ENCODE results near the gene ARAP2. TPM values are rescaled to one million over a fixed set of nuclear protein-coding genes. Genes with fewer than 3 reads are reported as not detected.

Gene ARAP2
- total RNA-seq, 6 experiments from 2014 or later, result 6.4 to 15.4 (median 10.2) TPM

DNA sequence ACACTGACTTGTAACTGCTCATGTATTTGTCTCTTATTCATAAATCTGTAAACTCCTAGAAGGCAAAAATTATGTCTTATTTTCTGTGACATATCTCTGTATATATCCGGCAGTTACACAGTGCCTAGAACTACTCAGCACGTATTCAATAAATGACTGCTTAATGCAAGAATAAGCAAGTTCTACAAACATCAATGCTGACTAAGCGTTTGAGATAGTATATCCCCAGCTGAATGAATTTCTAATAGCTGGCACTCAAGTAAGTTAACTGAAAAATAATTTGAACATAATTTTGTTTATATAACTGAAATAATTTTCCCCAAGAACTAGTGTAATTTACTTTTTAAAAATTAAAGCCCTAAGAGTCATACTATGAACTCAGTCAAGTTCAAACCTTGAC lies 113.7 kb downstream of the ARAP2 start:
- ATAC-seq (no peak), DNase-seq (no peak)
- no peak for TF ChIP-seq POLR2A (IDR thresholded peaks at IDR 0.05)
- TF ChIP-seq, protein P1, sequence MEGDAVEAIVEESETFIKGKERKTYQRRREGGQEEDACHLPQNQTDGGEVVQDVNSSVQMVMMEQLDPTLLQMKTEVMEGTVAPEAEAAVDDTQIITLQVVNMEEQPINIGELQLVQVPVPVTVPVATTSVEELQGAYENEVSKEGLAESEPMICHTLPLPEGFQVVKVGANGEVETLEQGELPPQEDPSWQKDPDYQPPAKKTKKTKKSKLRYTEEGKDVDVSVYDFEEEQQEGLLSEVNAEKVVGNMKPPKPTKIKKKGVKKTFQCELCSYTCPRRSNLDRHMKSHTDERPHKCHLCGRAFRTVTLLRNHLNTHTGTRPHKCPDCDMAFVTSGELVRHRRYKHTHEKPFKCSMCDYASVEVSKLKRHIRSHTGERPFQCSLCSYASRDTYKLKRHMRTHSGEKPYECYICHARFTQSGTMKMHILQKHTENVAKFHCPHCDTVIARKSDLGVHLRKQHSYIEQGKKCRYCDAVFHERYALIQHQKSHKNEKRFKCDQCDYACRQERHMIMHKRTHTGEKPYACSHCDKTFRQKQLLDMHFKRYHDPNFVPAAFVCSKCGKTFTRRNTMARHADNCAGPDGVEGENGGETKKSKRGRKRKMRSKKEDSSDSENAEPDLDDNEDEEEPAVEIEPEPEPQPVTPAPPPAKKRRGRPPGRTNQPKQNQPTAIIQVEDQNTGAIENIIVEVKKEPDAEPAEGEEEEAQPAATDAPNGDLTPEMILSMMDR (IDR thresholded peaks at IDR 0.05), result no peak
- Histone ChIP-seq H3K27ac (no peak overlapping the region), H3K9me3 (no peaks in the 10 kb centered on the region), H3K4me3 (no peak overlapping the region), H3K4me1 (no peaks in the 10 kb centered on the region), H3K27me3 (no peaks in the 10 kb centered on the region), H3K36me3 (no peaks in the 10 kb centered on the region)
- intact Hi-C loops (cut with DNase I), result no loop called here
- WGBS (ENCODE audit: insufficient coverage, low coverage, low lambda C conversion rate, missing lambda C conversion rate), result 96% methylated on average over 3 of the region's 3 CpGs

DNA sequence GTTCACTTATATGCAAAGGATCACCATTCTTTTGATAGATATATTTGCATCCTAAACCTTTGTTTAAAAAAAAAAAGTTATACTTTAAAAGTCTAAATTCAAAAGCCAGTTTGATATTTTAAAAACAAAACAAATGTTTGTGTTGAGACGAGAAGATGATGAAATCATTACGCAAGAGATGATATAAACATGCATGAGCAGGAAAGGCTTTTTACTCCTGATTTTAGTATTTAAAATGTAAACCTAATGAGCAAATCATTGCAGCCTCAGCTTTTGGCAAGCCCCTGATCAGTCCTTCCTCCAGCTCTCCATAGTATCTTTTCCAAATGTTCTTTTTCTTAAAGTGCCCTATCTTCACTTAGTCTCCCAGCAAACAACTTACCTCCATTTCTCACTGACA lies 115.6 kb downstream of the ARAP2 start:
- intact Hi-C loops (cut with DNase I), result no loop called here

DNA sequence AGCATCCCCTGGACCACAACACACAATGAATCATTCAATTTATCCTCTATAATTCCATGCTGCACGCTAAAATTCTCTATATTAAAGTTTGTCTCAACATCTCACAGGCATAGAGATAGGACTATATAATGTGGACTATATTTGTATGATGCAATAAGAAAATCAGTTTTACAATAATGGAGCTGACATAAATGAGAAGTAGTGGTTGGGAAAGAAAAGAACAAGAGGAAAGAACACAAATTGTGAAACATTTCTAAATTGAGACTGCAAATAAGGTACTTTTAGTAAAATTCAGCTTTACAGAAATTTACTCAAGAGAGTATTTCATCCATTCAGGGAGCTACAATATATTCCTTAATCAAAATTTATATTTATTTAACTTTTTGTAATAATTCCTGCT lies 120.4 kb downstream of the ARAP2 start:
- Histone ChIP-seq H3K27ac (no peak overlapping the region), H3K4me1 (no peaks in the 10 kb centered on the region), H3K9me3 (no peaks in the 10 kb centered on the region), H3K4me3 (no peak overlapping the region), H3K36me3 (no peaks in the 10 kb centered on the region), H3K27me3 (no peaks in the 10 kb centered on the region)
- no peak for ATAC-seq
- WGBS (ENCODE audit: insufficient coverage, low coverage, low lambda C conversion rate, missing lambda C conversion rate), result 64% methylated on average over 1 of the region's 1 CpG
- intact Hi-C loops (cut with DNase I), result no loop called here
- DNase-seq, result no peak
- TF ChIP-seq, protein P1 (IDR thresholded peaks at IDR 0.05), result no peak
- TF ChIP-seq POLR2A (IDR thresholded peaks at IDR 0.05), result no peak

More for the DNA sequence above, 115.6 kb downstream of the ARAP2 start:
- H3K9me3 ChIP-seq, result no peaks in the 10 kb centered on the region
- TF ChIP-seq, protein P1 (IDR thresholded peaks at IDR 0.05), result no peak
- no peak for TF ChIP-seq POLR2A (IDR thresholded peaks at IDR 0.05)
- no peaks in the 10 kb centered on the region for H3K4me1 ChIP-seq
- H3K4me3 ChIP-seq, result no peak overlapping the region
- no peaks in the 10 kb centered on the region for H3K36me3 ChIP-seq
- no peaks in the 10 kb centered on the region for H3K27me3 ChIP-seq
- WGBS (ENCODE audit: insufficient coverage, low coverage, low lambda C conversion rate, missing lambda C conversion rate), result 20% methylated on average over 2 of the region's 2 CpGs
- ATAC-seq (peak in 2 of 4 donors; percentile 19 to 43), DNase-seq (no peak)
- no peak overlapping the region for H3K27ac ChIP-seq

DNA sequence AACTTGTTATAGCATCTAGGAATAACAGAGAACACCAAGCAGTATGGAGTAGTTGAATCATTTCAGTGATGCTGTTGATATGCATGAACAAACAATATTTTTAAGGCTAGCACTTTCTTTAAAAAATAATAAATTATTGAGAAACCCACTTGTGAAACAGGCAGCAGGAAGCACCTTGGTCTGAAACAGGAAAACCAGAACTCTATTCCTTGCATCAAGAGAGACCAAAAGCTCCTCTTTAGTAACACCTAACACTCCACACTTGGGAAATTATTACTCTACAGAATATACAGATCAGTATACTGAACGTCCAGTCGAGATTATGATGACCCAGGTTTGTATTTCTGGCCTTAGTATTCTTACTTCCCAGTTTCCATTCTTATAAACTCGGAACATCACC lies 129.0 kb downstream of the ARAP2 start:
- WGBS (ENCODE audit: insufficient coverage, low coverage, low lambda C conversion rate, missing lambda C conversion rate), result 79% methylated on average over 3 of the region's 3 CpGs
- no peaks in the 10 kb centered on the region for H3K27me3 ChIP-seq
- intact Hi-C loops (cut with DNase I), result no loop called here
- peaks cover 0 to 5% (median 0%) of the 10 kb centered on the region in 4 donors for H3K36me3 ChIP-seq
- H3K27ac ChIP-seq, result no peak overlapping the region
- no peaks in the 10 kb centered on the region for H3K9me3 ChIP-seq
- DNase-seq, result no peak
- no peaks in the 10 kb centered on the region for H3K4me1 ChIP-seq
- no peak overlapping the region for H3K4me3 ChIP-seq
- no peak for TF ChIP-seq POLR2A (IDR thresholded peaks at IDR 0.05)
- TF ChIP-seq, protein P1 (IDR thresholded peaks at IDR 0.05), result no peak
- no peak for ATAC-seq

DNA sequence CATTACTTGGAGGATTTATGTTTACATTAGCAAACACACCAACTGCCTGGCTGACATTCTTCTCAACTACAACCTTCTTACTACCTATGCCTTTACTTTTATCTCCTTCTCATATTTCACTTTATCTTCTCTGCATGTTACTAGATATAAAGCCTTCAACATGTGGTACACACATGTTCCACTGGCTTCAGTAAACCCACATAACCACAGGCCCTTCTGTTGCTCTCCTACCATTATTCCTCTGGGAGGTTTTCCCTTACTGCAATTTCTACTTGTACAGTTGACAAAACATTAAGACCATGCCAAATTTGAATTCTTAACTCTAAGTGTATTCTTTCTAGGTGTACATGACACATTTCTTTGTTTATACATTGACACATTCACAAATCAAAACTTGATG lies 133.1 kb downstream of the ARAP2 start:
- intact Hi-C loops (cut with DNase I), result no loop called here
- H3K36me3 ChIP-seq, result peaks cover 0 to 5% (median 0%) of the 10 kb centered on the region in 4 donors
- no peak overlapping the region for H3K27ac ChIP-seq
- TF ChIP-seq POLR2A (IDR thresholded peaks at IDR 0.05), result no peak
- TF ChIP-seq, protein P1 (IDR thresholded peaks at IDR 0.05), result no peak
- no peaks in the 10 kb centered on the region for H3K9me3 ChIP-seq
- no peaks in the 10 kb centered on the region for H3K27me3 ChIP-seq
- H3K4me3 ChIP-seq, result no peak overlapping the region
- no peak for ATAC-seq
- DNase-seq, result no peak
- no peaks in the 10 kb centered on the region for H3K4me1 ChIP-seq
